ENCODE results near the gene ABCF1. TPM values are rescaled to one million over a fixed set of nuclear protein-coding genes. Genes with fewer than 3 reads are reported as not detected.

Gene ABCF1
- total and polyA plus RNA-seq, 9 of the 15 experiments (the other 6 are each of a cell fraction or from before 2014, with no cell fraction given) = 41.6 to 193 (median 102) TPM

- TF ChIP-seq BCLAF1 (IDR thresholded peaks at IDR 0.05; ENCODE audit: borderline replicate concordance in 1 of 2, control insufficient read depth in 1 of 2, low read depth in 2 of 2, low read length in 1 of 2) (no peak), ATF3 (IDR thresholded peaks at IDR 0.05) (peak; percentile 99), ATF3 (CRISPR knock-in tag; conservative IDR thresholded peaks at IDR 0.05) (no peak; the same call in 1 of the 2 replicates), BACH1 (tag; IDR thresholded peaks at IDR 0.05) (peak; percentile 44), PHTF2 (CRISPR knock-in tag; IDR thresholded peaks at IDR 0.05) (0 out of 2 replicates have a peak, but pooled peaks have one; percentile 8), L3MBTL2 (IDR thresholded peaks at IDR 0.05) (peak; percentile 23; the same call in 1 of the 2 replicates), MXI1 (IDR thresholded peaks at IDR 0.05; ENCODE audit: low read depth, low read length) (peak; percentile 55; the same call in 1 of the 2 replicates), CREB3L1 (IDR thresholded peaks at IDR 0.05; ENCODE audit: borderline replicate concordance, low read depth) (no peak), RUNX1 (IDR thresholded peaks at IDR 0.05; ENCODE audit: low read depth) (no peak), PHF21A (IDR thresholded peaks at IDR 0.05; ENCODE audit: borderline replicate concordance, low read depth) (no peak), ATF7 (IDR thresholded peaks at IDR 0.05) (peak; percentile 98), POLR2AphosphoS2 (IDR thresholded peaks at IDR 0.05; ENCODE audit: low read length) (peak; percentile 99), THRB (CRISPR knock-in tag; conservative IDR thresholded peaks at IDR 0.05) (peak; percentile 2; the same call in 1 of the 2 replicates), EHMT2 (IDR thresholded peaks at IDR 0.05) (no peak)
- TF ChIP-seq, protein P1, sequence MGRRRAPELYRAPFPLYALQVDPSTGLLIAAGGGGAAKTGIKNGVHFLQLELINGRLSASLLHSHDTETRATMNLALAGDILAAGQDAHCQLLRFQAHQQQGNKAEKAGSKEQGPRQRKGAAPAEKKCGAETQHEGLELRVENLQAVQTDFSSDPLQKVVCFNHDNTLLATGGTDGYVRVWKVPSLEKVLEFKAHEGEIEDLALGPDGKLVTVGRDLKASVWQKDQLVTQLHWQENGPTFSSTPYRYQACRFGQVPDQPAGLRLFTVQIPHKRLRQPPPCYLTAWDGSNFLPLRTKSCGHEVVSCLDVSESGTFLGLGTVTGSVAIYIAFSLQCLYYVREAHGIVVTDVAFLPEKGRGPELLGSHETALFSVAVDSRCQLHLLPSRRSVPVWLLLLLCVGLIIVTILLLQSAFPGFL (CRISPR knock-in tag; IDR thresholded peaks at IDR 0.05) = no peak
- TF ChIP-seq, protein P2, sequence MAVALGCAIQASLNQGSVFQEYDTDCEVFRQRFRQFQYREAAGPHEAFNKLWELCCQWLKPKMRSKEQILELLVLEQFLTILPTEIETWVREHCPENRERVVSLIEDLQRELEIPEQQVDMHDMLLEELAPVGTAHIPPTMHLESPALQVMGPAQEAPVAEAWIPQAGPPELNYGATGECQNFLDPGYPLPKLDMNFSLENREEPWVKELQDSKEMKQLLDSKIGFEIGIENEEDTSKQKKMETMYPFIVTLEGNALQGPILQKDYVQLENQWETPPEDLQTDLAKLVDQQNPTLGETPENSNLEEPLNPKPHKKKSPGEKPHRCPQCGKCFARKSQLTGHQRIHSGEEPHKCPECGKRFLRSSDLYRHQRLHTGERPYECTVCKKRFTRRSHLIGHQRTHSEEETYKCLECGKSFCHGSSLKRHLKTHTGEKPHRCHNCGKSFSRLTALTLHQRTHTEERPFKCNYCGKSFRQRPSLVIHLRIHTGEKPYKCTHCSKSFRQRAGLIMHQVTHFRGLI (CRISPR knock-in tag; IDR thresholded peaks at IDR 0.05) = no peak
- TF ChIP-seq, protein P3, sequence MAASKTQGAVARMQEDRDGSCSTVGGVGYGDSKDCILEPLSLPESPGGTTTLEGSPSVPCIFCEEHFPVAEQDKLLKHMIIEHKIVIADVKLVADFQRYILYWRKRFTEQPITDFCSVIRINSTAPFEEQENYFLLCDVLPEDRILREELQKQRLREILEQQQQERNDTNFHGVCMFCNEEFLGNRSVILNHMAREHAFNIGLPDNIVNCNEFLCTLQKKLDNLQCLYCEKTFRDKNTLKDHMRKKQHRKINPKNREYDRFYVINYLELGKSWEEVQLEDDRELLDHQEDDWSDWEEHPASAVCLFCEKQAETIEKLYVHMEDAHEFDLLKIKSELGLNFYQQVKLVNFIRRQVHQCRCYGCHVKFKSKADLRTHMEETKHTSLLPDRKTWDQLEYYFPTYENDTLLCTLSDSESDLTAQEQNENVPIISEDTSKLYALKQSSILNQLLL (CRISPR knock-in tag; IDR thresholded peaks at IDR 0.05; ENCODE audit: borderline replicate concordance) = no peak
Observed at GRCh38 chr6:30614843-30615218, 43.6 kb downstream of the ABCF1 start (continued).

All from K562 (cell line).